Endothelial cell (in vitro differentiated cells): ENCODE measurements around the gene SPRY1. TPM values are rescaled to one million over a fixed set of nuclear protein-coding genes. Genes with fewer than 3 reads are reported as not detected.

ENCODE experiments used
- DNase-seq: peaks from one replicate; pipeline ENCODE4 v3.0.0; 2021; ENCODE audit warnings: low spot score
- H3K27ac Mint-ChIP-seq: one replicate; pipeline ENCODE4 v1.8.0; 2021; ENCODE audit warnings: mixed read lengths, inconsistent platforms; ENCODE audit not compliant: unreplicated experiment
- H3K27me3 Mint-ChIP-seq: one replicate; pipeline ENCODE4 v1.8.0; 2021; ENCODE audit warnings: mild to moderate bottlenecking, moderate library complexity, mixed read lengths, inconsistent platforms; ENCODE audit not compliant: unreplicated experiment
- H3K36me3 Mint-ChIP-seq: one replicate; pipeline ENCODE4 v1.8.0; 2021; ENCODE audit warnings: mild to moderate bottlenecking, low read depth, mixed read lengths, inconsistent platforms; ENCODE audit not compliant: unreplicated experiment
- H3K4me1 Mint-ChIP-seq: one replicate; pipeline ENCODE4 v1.8.0; 2021; ENCODE audit warnings: mild to moderate bottlenecking, mixed read lengths, inconsistent platforms; ENCODE audit not compliant: unreplicated experiment
- H3K4me3 Mint-ChIP-seq: one replicate; pipeline ENCODE4 v1.8.0; 2021; ENCODE audit warnings: mild to moderate bottlenecking, mixed read lengths, inconsistent platforms; ENCODE audit not compliant: unreplicated experiment
- H3K9me3 Mint-ChIP-seq: one replicate; pipeline ENCODE4 v1.8.0; 2021; ENCODE audit warnings: mixed read lengths, inconsistent platforms; ENCODE audit not compliant: unreplicated experiment
- long read RNA-seq: library from polyadenylated mRNA; unstranded; transcript quantifications from one replicate; pipeline ENCODE4 v2.0.0, GENCODE V29; 2020; ENCODE audit not compliant: unreplicated experiment
- total RNA-seq: library from RNA; stranded (reverse); fragmentation: NEBNext Ultra II Directional; extraction: Animal tissue kit (Norgen Biotek cat#: 25700); gene quantifications from one replicate; pipeline ENCODE4 v1.2.1, GENCODE V29; 2021; ENCODE audit not compliant: unreplicated experiment
- TF ChIP-seq, protein P1 (sequence below): fragments of 200-600 bp; sonication (generic); IDR thresholded peaks from one replicate; pipeline ENCODE4 v1.5.0; 2021; ENCODE audit warnings: antibody characterized with exemption; ENCODE audit not compliant: unreplicated experiment

SPRY1 gene
- 58.3 TPM for total RNA-seq
- long read RNA-seq, transcript SPRY1-206 (2 exons, 849 nt) = major isoform, 16 of 20 reads
- long read RNA-seq, partial matches to known transcripts = 0 of 20 reads
- long read RNA-seq, other reads (novel, unspliced or antisense) = 2 of 20 reads

GRCh38 chr4:123396307-123397143 lies at the start of gene SPRY1:
TSS of gene SPRY1 (plus strand) at chr4:123396795. CDS start at chr4:123401592, 4,797 bp downstream.
- Mint-ChIP-seq H3K9me3 (no peaks in the 10 kb centered on the region), H3K27ac (peak within 1 kb of the TSS; percentile 89), H3K4me3 (peak within 1 kb of the TSS; percentile 93), H3K36me3 (peaks cover 19% of the 10 kb centered on the region), H3K4me1 (peaks cover 26% of the 10 kb centered on the region), H3K27me3 (peaks cover 17% of the 10 kb centered on the region)
- peak; percentile 80 for DNase-seq
- TF ChIP-seq, protein P1, sequence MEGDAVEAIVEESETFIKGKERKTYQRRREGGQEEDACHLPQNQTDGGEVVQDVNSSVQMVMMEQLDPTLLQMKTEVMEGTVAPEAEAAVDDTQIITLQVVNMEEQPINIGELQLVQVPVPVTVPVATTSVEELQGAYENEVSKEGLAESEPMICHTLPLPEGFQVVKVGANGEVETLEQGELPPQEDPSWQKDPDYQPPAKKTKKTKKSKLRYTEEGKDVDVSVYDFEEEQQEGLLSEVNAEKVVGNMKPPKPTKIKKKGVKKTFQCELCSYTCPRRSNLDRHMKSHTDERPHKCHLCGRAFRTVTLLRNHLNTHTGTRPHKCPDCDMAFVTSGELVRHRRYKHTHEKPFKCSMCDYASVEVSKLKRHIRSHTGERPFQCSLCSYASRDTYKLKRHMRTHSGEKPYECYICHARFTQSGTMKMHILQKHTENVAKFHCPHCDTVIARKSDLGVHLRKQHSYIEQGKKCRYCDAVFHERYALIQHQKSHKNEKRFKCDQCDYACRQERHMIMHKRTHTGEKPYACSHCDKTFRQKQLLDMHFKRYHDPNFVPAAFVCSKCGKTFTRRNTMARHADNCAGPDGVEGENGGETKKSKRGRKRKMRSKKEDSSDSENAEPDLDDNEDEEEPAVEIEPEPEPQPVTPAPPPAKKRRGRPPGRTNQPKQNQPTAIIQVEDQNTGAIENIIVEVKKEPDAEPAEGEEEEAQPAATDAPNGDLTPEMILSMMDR = no peak

- TF ChIP-seq, protein P1 = no peak
- DNase-seq = no peak
- Mint-ChIP-seq H3K27me3 (no peaks in the 10 kb centered on the region), H3K9me3 (no peaks in the 10 kb centered on the region), H3K27ac (no peak overlapping the region), H3K4me3 (no peak overlapping the region), H3K36me3 (no peaks in the 10 kb centered on the region), H3K4me1 (peaks cover 25% of the 10 kb centered on the region)
Measured at GRCh38 chr4:123346951-123347350, 49.6 kb upstream of the SPRY1 start.

- Mint-ChIP-seq H3K36me3 (no peaks in the 10 kb centered on the region), H3K9me3 (no peaks in the 10 kb centered on the region), H3K4me1 (peaks cover 33% of the 10 kb centered on the region), H3K27me3 (peaks cover 2% of the 10 kb centered on the region), H3K27ac (no peak overlapping the region), H3K4me3 (no peak overlapping the region)
- DNase-seq = no peak
- TF ChIP-seq, protein P1 = no peak
Measured at GRCh38 chr4:123348946-123349345, 47.6 kb upstream of the SPRY1 start.

GRCh38 chr4:123349421-123350190 lies 47.0 kb upstream of the SPRY1 start:
- DNase-seq = no peak
- TF ChIP-seq, protein P1 = no peak
- H3K27ac Mint-ChIP-seq = no peak overlapping the region
- no peaks in the 10 kb centered on the region for H3K36me3 Mint-ChIP-seq
- peaks cover 2% of the 10 kb centered on the region for H3K27me3 Mint-ChIP-seq
- peaks cover 32% of the 10 kb centered on the region for H3K4me1 Mint-ChIP-seq
- H3K9me3 Mint-ChIP-seq = no peaks in the 10 kb centered on the region
- H3K4me3 Mint-ChIP-seq = no peak overlapping the region
